Naive thymus-derived CD4-positive, alpha-beta T cell (primary cell): Measurements from ENCODE around the gene TMPRSS13. TPM values are rescaled to one million over a fixed set of nuclear protein-coding genes. Genes with fewer than 3 reads are reported as not detected.

Source experiments
- ATAC-seq: fragments of 150-1000 bp; cut with Tn5 transposase; 2 replicates; pipeline ENCODE4 v1.10.0; 2021; ENCODE audit warnings: mild to moderate bottlenecking, moderate library complexity
- CTCF ChIA-PET: fragments of 350-600 bp; sonication (Branson Sonifier 250); formaldehyde crosslinking; loops from one replicate; lab custom pipeline; 2021; ENCODE audit warnings: antibody characterized with exemption; lab: Charles Lee
- POLR2A ChIA-PET: fragments of 350-600 bp; sonication (Branson Sonifier 250); formaldehyde crosslinking; loops from one replicate; lab custom pipeline; 2021; ENCODE audit warnings: antibody characterized with exemption, inconsistent platforms; lab: Charles Lee
- DNase-seq, 9 donors: peaks; one replicate each; pipeline versions ENCODE4 v3.0.0 to v3.0.0-alpha.2; 2020 to 2022; ENCODE audit warnings: mixed read lengths in 1 of 9
- H3K27ac ChIP-seq: one replicate; pipeline ENCODE4 v1.7.0; 2013; ENCODE audit warnings: mild to moderate bottlenecking, low read depth, low read length, moderate library complexity
- H3K27me3 ChIP-seq, 2 donors: one replicate each; pipeline ENCODE4 v1.7.0; 2013; ENCODE audit warnings: low read length in 2 of 2, mild to moderate bottlenecking in 2 of 2, moderate library complexity in 2 of 2; ENCODE audit not compliant: control insufficient read depth in 2 of 2, insufficient read depth in 2 of 2
- H3K36me3 ChIP-seq, 3 experiments: 1 replicate in 2 of 3; 2 replicates in 1 of 3; pipeline ENCODE4 v1.7.0; 2013; ENCODE audit warnings: low read length in 3 of 3, mild to moderate bottlenecking in 3 of 3, moderate library complexity in 1 of 3; ENCODE audit not compliant: insufficient read depth in 3 of 3, control insufficient read depth in 2 of 3
- H3K4me1 ChIP-seq, 2 donors: one replicate each; pipeline ENCODE4 v1.7.0; 2013; ENCODE audit warnings: low read length in 2 of 2, mild to moderate bottlenecking in 2 of 2, moderate library complexity in 1 of 2; ENCODE audit not compliant: control insufficient read depth in 2 of 2, insufficient read depth in 2 of 2
- H3K4me3 ChIP-seq: 2 replicates; pipeline ENCODE4 v1.7.0; 2013; ENCODE audit warnings: mild to moderate bottlenecking, low read length
- H3K9me3 ChIP-seq, 3 experiments: 1 replicate in 2 of 3; 2 replicates in 1 of 3; pipeline ENCODE4 v1.7.0; 2013; ENCODE audit warnings: low read length in 3 of 3; ENCODE audit not compliant: control insufficient read depth in 2 of 3
- H3K27ac Mint-ChIP-seq, 9 donors: one replicate each; pipeline ENCODE4 v1.8.0; 2020 to 2022; ENCODE audit warnings: mixed read lengths in 9 of 9, mild to moderate bottlenecking in 8 of 9, moderate library complexity in 5 of 9, inconsistent platforms in 2 of 9
- H3K27me3 Mint-ChIP-seq, 5 donors: one replicate each; pipeline ENCODE4 v1.8.0; 2021 to 2022; ENCODE audit warnings: mixed read lengths in 5 of 5, mild to moderate bottlenecking in 1 of 5
- H3K36me3 Mint-ChIP-seq, 5 donors: one replicate each; pipeline ENCODE4 v1.8.0; 2020 to 2022; ENCODE audit warnings: mixed read lengths in 5 of 5, mild to moderate bottlenecking in 3 of 5, inconsistent platforms in 1 of 5
- H3K4me1 Mint-ChIP-seq, 7 donors: one replicate each; pipeline ENCODE4 v1.8.0; 2020 to 2022; ENCODE audit warnings: mixed read lengths in 7 of 7, mild to moderate bottlenecking in 3 of 7, inconsistent platforms in 1 of 7
- H3K4me3 Mint-ChIP-seq, 10 donors: one replicate each; pipeline ENCODE4 v1.8.0; 2020 to 2022; ENCODE audit warnings: mild to moderate bottlenecking in 10 of 10, mixed read lengths in 10 of 10, moderate library complexity in 6 of 10, inconsistent platforms in 2 of 10
- H3K9me3 Mint-ChIP-seq, 11 donors: one replicate each; pipeline ENCODE4 v1.8.0; 2020 to 2022; ENCODE audit warnings: mixed read lengths in 11 of 11, mild to moderate bottlenecking in 4 of 11, inconsistent platforms in 1 of 11, moderate library complexity in 1 of 11
- intact Hi-C, 2 donors: fragments of 100-400 bp; cut with micrococcal nuclease; formaldehyde crosslinking; loops; one replicate each; pipeline ENCODE4 v1.15.1; 2023
- polyA plus RNA-seq, 2 donors: library from polyadenylated mRNA; unstranded; fragments of 300-500 nt; fragmentation: Illumina TruSeq; gene quantifications; one replicate each; pipeline ENCODE4 v1.2.3, GENCODE V29; 2021
- total RNA-seq, 6 experiments: library from RNA in 5 of 6; stranded (reverse) in 5 of 6; gene quantifications; 1 replicate in 5 of 6; 2 replicates in 1 of 6; pipeline ENCODE4 v1.2.3 and lab custom pipeline; 2021 to 2026

Gene TMPRSS13
- total and polyA plus RNA-seq, 7 experiments from 2014 or later = 0.47 to 4.1 (median 3.0) TPM

DNA sequence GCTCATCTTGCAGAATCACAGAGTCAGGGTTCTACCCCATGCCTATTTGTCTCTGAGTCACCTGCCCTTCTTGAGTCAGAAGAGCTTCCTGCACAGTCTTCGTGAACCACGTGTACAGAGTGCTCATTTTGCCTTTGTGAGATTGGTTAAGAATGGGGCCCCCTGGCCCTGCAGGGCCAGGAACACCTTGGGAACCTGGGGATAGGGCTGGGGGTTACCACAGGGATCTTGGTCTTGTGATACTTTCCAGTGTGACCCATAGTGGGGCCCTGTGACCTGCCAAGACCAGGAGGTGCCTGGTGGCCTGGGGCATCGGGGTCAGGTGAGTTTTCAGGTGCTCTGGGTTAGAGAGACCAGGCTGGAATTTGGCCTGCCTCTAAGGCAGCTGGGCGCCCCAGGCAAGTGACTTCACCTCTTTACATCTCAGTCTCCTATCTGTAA, 9.4 kb downstream of the TMPRSS13 start:
- no peaks in the 10 kb centered on the region for H3K27me3 Mint-ChIP-seq
- Histone ChIP-seq H3K4me1 (no peaks in the 10 kb centered on the region), H3K36me3 (no peaks in the 10 kb centered on the region), H3K27me3 (no peaks in the 10 kb centered on the region), H3K27ac (no peak overlapping the region), H3K9me3 (no peaks in the 10 kb centered on the region), H3K4me3 (no peak overlapping the region)
- H3K36me3 Mint-ChIP-seq = no peaks in the 10 kb centered on the region
- DNase-seq (no peak), ATAC-seq (peak; percentile 60)
- H3K4me1 Mint-ChIP-seq = peaks cover 0 to 14% (median 0%) of the 10 kb centered on the region in 7 donors
- peak overlapping the region in 1 of 9 donors; percentile 50 for H3K27ac Mint-ChIP-seq
- H3K9me3 Mint-ChIP-seq = peaks cover 0 to under 1% (median 0%) of the 10 kb centered on the region in 11 donors
- H3K4me3 Mint-ChIP-seq = no peak overlapping the region
- intact Hi-C loops = no loop called here
- ChIA-PET POLR2A (interaction anchor here (0.6 kb wide), 1 partner anchor 30 kb away, joined by 5 read pairs; no protein-coding TSS in a partner anchor), CTCF (no interaction called here)

GRCh38 chr11:117919341-117919740, 9.9 kb downstream of the TMPRSS13 start:
- H3K36me3 Mint-ChIP-seq = no peaks in the 10 kb centered on the region
- no peaks in the 10 kb centered on the region for H3K27me3 ChIP-seq
- intact Hi-C loops = no loop called here
- H3K9me3 Mint-ChIP-seq = peaks cover 0 to 1% (median 0%) of the 10 kb centered on the region in 11 donors
- peaks cover 0 to 14% (median 0%) of the 10 kb centered on the region in 7 donors for H3K4me1 Mint-ChIP-seq
- POLR2A ChIA-PET = interaction anchor here (0.6 kb wide), 1 partner anchor 30 kb away, joined by 5 read pairs; no protein-coding TSS in a partner anchor
- peak overlapping the region in 1 of 9 donors; percentile 50 for H3K27ac Mint-ChIP-seq
- H3K36me3 ChIP-seq = no peaks in the 10 kb centered on the region
- no peak for DNase-seq
- ATAC-seq = peak; percentile 62
- no peak overlapping the region for H3K4me3 Mint-ChIP-seq
- H3K27me3 Mint-ChIP-seq = no peaks in the 10 kb centered on the region
- CTCF ChIA-PET = no interaction called here
- no peak overlapping the region for H3K4me3 ChIP-seq
- no peaks in the 10 kb centered on the region for H3K9me3 ChIP-seq
- H3K4me1 ChIP-seq = no peaks in the 10 kb centered on the region
- no peak overlapping the region for H3K27ac ChIP-seq

DNA sequence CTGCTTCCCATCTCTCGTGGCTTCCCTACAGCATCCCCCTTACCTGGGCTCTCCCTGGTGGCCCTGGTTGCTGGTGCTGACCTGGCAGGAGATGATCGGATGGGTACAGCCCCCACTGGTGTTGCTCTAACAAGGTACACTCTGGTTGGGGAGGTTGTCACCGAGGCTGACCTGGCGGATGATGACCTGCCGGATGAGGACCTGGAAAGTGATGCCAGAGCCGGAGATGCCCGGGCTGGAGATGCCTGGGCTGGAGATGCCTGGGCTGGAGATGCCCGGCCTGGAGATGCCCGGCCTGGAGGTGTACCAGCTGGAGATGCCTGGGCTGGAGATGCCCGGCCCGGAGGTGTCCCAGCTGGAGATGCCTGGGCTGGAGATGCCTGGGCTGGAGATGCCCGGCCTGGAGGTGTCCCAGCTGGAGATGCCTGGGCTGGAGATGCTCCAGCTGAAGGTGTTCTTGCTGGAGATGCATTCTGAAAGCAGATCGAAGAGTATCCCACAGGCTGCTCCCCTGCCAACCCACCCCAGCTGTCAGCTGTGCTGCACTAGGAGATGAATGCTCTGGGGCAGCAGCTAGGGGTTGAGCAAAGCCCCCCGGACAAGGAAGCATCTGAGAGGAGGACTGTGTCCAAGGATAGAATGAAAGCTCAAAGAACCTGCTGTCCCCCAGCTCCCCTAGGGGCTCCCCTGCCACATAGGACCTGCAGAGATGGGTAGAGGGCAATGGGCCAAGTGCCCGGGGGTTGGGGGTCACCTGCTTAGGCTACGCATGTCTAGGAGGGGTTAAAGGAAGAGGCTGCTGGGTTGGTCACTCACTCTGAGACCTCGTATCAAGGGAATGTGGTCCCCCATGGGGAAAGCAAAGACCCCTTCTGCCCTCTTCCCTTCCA, 10.6 kb downstream of the TMPRSS13 start:
- DNase-seq (no peak), ATAC-seq (no peak)
- CTCF ChIA-PET = no interaction called here
- Histone ChIP-seq H3K9me3 (no peaks in the 10 kb centered on the region), H3K4me3 (no peak overlapping the region), H3K36me3 (no peaks in the 10 kb centered on the region), H3K4me1 (no peaks in the 10 kb centered on the region), H3K27me3 (no peaks in the 10 kb centered on the region), H3K27ac (no peak overlapping the region)
- Mint-ChIP-seq H3K27me3 (no peaks in the 10 kb centered on the region), H3K27ac (peak overlapping the region in 1 of 9 donors; percentile 65), H3K4me3 (no peak overlapping the region), H3K4me1 (peaks cover 0 to 13% (median 0%) of the 10 kb centered on the region in 7 donors), H3K9me3 (peaks cover 0 to 1% (median 0%) of the 10 kb centered on the region in 11 donors), H3K36me3 (no peaks in the 10 kb centered on the region)
- intact Hi-C loops = no loop called here
- POLR2A ChIA-PET = no interaction called here

- Histone ChIP-seq H3K27me3 (no peaks in the 10 kb centered on the region), H3K27ac (no peak overlapping the region), H3K4me3 (no peak overlapping the region), H3K36me3 (no peaks in the 10 kb centered on the region), H3K9me3 (no peaks in the 10 kb centered on the region), H3K4me1 (no peaks in the 10 kb centered on the region)
- Mint-ChIP-seq H3K36me3 (no peaks in the 10 kb centered on the region), H3K27me3 (peaks cover 0 to 2% (median 0%) of the 10 kb centered on the region in 5 donors), H3K4me3 (no peak overlapping the region), H3K27ac (no peak overlapping the region), H3K4me1 (peaks cover 0 to 15% (median 0%) of the 10 kb centered on the region in 7 donors), H3K9me3 (peaks cover 0 to 1% (median 0%) of the 10 kb centered on the region in 11 donors)
- ATAC-seq (no peak), DNase-seq (no peak)
- ChIA-PET CTCF (no interaction called here), POLR2A (no interaction called here)
- intact Hi-C loops = no loop called here
These were observed 11.5 kb downstream of the TMPRSS13 start for GRCh38 chr11:117917591-117918151.

DNA sequence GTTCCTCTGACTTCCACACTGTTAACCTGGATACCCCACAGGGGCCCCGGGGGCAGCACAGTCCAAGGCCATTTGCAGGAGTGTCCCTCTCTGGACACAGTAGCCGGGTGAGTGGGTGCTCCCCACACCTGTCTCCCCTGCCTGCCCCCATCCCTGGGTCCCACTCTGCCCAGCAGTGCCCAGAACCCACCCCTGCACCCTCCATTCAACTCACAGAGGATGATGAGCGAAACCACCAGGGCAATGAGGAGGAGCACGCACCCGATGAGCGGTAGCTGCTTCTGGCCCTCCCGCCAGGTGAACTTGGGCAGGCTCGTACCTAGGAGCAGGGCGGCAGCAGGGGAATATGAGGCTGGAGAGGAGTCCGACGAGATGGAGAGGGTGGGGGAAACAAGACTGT, 12.2 kb downstream of the TMPRSS13 start:
- Histone ChIP-seq H3K9me3 (no peaks in the 10 kb centered on the region), H3K4me3 (no peak overlapping the region), H3K27me3 (no peaks in the 10 kb centered on the region), H3K27ac (no peak overlapping the region), H3K4me1 (no peaks in the 10 kb centered on the region), H3K36me3 (no peaks in the 10 kb centered on the region)
- H3K27me3 Mint-ChIP-seq = peaks cover 0 to 2% (median 0%) of the 10 kb centered on the region in 5 donors
- no peak overlapping the region for H3K4me3 Mint-ChIP-seq
- no peak for ATAC-seq
- CTCF ChIA-PET = no interaction called here
- intact Hi-C loops = no loop called here
- POLR2A ChIA-PET = no interaction called here
- H3K36me3 Mint-ChIP-seq = no peaks in the 10 kb centered on the region
- H3K27ac Mint-ChIP-seq = no peak overlapping the region
- H3K4me1 Mint-ChIP-seq = peaks cover 0 to 20% (median 0%) of the 10 kb centered on the region in 7 donors
- peaks cover 0 to 1% (median 0%) of the 10 kb centered on the region in 11 donors for H3K9me3 Mint-ChIP-seq
- DNase-seq = no peak

DNA sequence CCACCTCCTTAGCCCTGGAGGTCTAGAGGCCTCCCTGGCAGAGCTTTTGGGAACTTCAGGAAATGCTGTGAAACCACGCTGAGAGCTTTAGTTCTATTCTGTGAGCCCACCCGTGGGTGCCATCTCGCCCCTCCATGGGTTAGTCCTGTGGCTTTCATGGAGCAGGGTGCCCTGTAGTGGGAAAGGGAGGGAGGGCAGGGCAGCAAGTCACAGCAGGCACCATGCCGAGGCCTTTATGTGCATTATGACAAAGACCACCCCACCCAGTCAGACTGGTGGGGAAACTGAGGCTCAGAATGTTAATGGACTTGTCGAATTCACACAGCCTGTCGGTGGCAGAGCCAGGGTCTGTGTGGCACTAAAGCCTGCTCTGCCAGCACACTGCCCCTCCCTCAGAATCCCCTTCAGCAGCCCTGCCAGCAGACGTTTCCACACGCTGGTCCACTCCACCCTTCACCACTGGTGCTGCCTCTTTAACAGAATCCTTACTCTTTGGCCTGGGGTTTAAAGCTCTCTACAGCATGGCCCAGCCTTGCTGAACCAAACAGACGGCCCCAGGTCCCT, 13.4 kb downstream of the TMPRSS13 start:
- Mint-ChIP-seq H3K9me3 (peaks cover 0 to 1% (median 0%) of the 10 kb centered on the region in 11 donors), H3K27ac (no peak overlapping the region), H3K27me3 (peaks cover 0 to 2% (median 0%) of the 10 kb centered on the region in 5 donors), H3K4me1 (peaks cover 0 to 20% (median 0%) of the 10 kb centered on the region in 7 donors), H3K4me3 (no peak overlapping the region), H3K36me3 (no peaks in the 10 kb centered on the region)
- no peak overlapping the region for H3K4me3 ChIP-seq
- intact Hi-C loops = no loop called here
- no peaks in the 10 kb centered on the region for H3K9me3 ChIP-seq
- CTCF ChIA-PET = no interaction called here
- no peaks in the 10 kb centered on the region for H3K4me1 ChIP-seq
- ATAC-seq (no peak), DNase-seq (no peak)
- POLR2A ChIA-PET = interaction anchor here (0.6 kb wide), 1 partner anchor 661 kb away, joined by 3 read pairs; no protein-coding TSS in a partner anchor
- no peaks in the 10 kb centered on the region for H3K27me3 ChIP-seq
- H3K27ac ChIP-seq = no peak overlapping the region
- no peaks in the 10 kb centered on the region for H3K36me3 ChIP-seq
